K562 (cell line): ENCODE measurements around the gene NOBOX. TPM values are rescaled to one million over a fixed set of nuclear protein-coding genes. Genes with fewer than 3 reads are reported as not detected.

ENCODE experiments used
- ATAC-seq: fragments of 200-7000 bp; cut with Tn5 transposase; 3 replicates; pipeline ENCODE4 v1.9.1; 2020; ENCODE audit warnings: moderate library complexity
- BruUV-seq: library from RNA; stranded (reverse); fragments of 400-500 nt; replicated peaks from 2 replicates; lab custom pipeline; 2021; lab: Mats Ljungman, UMichigan
- CTCF ChIA-PET: fragments of 300-600 bp; formaldehyde crosslinking; extraction: SDS; loops from one replicate; lab custom pipeline; 2021; ENCODE audit warnings: low intra/inter-chr PET ratio; lab: Yijun Ruan, JAX
- POLR2A ChIA-PET: fragments of 300-600, 350-650 bp; sonication (Branson Sonifier 250); formaldehyde crosslinking; extraction: SDS; loops from one replicate; lab custom pipeline; 2021; ENCODE audit warnings: antibody characterized with exemption, inconsistent platforms; lab: Yijun Ruan, JAX
- DNase-seq, 4 experiments: peaks; one replicate each; pipeline versions ENCODE4 v3.0.0 to v3.0.0-alpha.2; 2011 to 2018; ENCODE audit warnings: low spot score in 3 of 4, mixed read lengths in 3 of 4; ENCODE audit errors: extremely low read depth in 1 of 4
- FAIRE-seq: peaks from 2 replicates; lab custom pipeline; 2011; peaks lifted over from hg19 to GRCh38; lab: Jason Lieb, UNC
- H2AFZ ChIP-seq: 2 replicates; pipeline ENCODE4 v1.6.0; 2011; ENCODE audit warnings: low read depth, low read length, control low read depth, inconsistent platforms
- H3K27ac ChIP-seq: fragments of 200-600 bp; 3 replicates; pipeline ENCODE4 v1.8.0; 2011; ENCODE audit warnings: low read depth, mild to moderate bottlenecking, control low read depth, inconsistent platforms, low read length, moderate library complexity, mixed read lengths; ENCODE audit errors: extremely low read depth
- H3K27me3 ChIP-seq, 2 experiments: fragments of 300-600 bp in 1 of 2; 2 replicates in 1 of 2; 3 replicates in 1 of 2; pipeline versions ENCODE4 v1.6.0 to v1.8.0; 2011; ENCODE audit warnings: inconsistent platforms in 2 of 2, low read length in 2 of 2, mild to moderate bottlenecking in 1 of 2, mixed read lengths in 1 of 2, moderate library complexity in 1 of 2; ENCODE audit not compliant: control insufficient read depth in 2 of 2, insufficient read depth in 2 of 2
- H3K36me3 ChIP-seq: fragments of 300-600 bp; 3 replicates; pipeline ENCODE4 v1.8.0; 2011; ENCODE audit warnings: mild to moderate bottlenecking, low read length, inconsistent platforms; ENCODE audit not compliant: control insufficient read depth, insufficient read depth
- H3K4me1 ChIP-seq, 2 experiments: fragments of 200-600 bp in 1 of 2; replicated peaks in 1 of 2; 2 replicates in 1 of 2; 3 replicates in 1 of 2; pipeline versions ENCODE4 v1.5.1 to v1.8.0; 2011; ENCODE audit warnings: inconsistent platforms in 2 of 2, low read length in 2 of 2, mild to moderate bottlenecking in 1 of 2, mixed read lengths in 1 of 2, moderate library complexity in 1 of 2; ENCODE audit not compliant: control insufficient read depth in 2 of 2, insufficient read depth in 2 of 2
- H3K4me2 ChIP-seq: 2 replicates; pipeline ENCODE4 v1.6.1; 2011; ENCODE audit warnings: low read length, control low read depth, inconsistent platforms, mixed read lengths; ENCODE audit not compliant: insufficient read depth
- H3K4me3 ChIP-seq: fragments of 200-600 bp; sonication (generic), shearing (Covaris generic); 2 replicates; pipeline ENCODE4 v1.5.1; 2016; ENCODE audit warnings: control low read depth, inconsistent platforms
- H3K79me2 ChIP-seq: fragments of 200-600 bp; 3 replicates; pipeline ENCODE4 v1.8.0; 2011; ENCODE audit warnings: low read length, inconsistent platforms; ENCODE audit not compliant: control insufficient read depth, insufficient read depth
- H3K9ac ChIP-seq, 2 experiments: 2 replicates each; pipeline versions ENCODE4 v1.6.0 to v1.6.1; 2011; ENCODE audit warnings: low read depth in 2 of 2, low read length in 2 of 2, control low read depth in 1 of 2, inconsistent platforms in 1 of 2, mild to moderate bottlenecking in 1 of 2, mixed read lengths in 1 of 2; ENCODE audit not compliant: insufficient read depth in 1 of 2
- H3K9me1 ChIP-seq: one replicate; pipeline ENCODE4 v1.6.0; 2011; ENCODE audit warnings: inconsistent platforms, mild to moderate bottlenecking, low read length, moderate library complexity; ENCODE audit not compliant: control insufficient read depth, insufficient read depth
- H3K9me3 ChIP-seq: replicated peaks from 2 replicates; pipeline ENCODE4 v1.5.1; 2011; ENCODE audit warnings: low read depth, low read length, inconsistent platforms; ENCODE audit not compliant: control insufficient read depth, insufficient read depth
- H4K20me1 ChIP-seq: replicated peaks from 2 replicates; pipeline ENCODE4 v1.6.1; 2011; ENCODE audit warnings: low read length, inconsistent platforms, mixed read lengths; ENCODE audit not compliant: control insufficient read depth, insufficient read depth
- CBFA2T2 ChIP-seq: fragments of 450-650 bp; conservative IDR thresholded peaks from 2 replicates; pipeline ENCODE4 v1.6.1; 2017; ENCODE audit warnings: mild to moderate bottlenecking
- CGGBP1 ChIP-seq: fragments of 250-450 bp; sonication (Bioruptor Pico); IDR thresholded peaks from 2 replicates; pipeline ENCODE4 v1.9.0; 2021; ENCODE audit warnings: mild to moderate bottlenecking
- CSDE1 ChIP-seq, 2 experiments: fragments of 450-650 bp; IDR thresholded peaks; 2 replicates each; pipeline ENCODE4 v1.6.1; 2016; ENCODE audit warnings: mild to moderate bottlenecking in 1 of 2
- ETS2 ChIP-seq: IDR thresholded peaks from 2 replicates; pipeline ENCODE4 v1.6.1; 2016; ENCODE audit warnings: borderline replicate concordance, missing genetic modification characterization, mild to moderate bottlenecking, moderate library complexity, missing compliant biosample characterization; ENCODE audit not compliant: poor library complexity, severe bottlenecking
- HDGF ChIP-seq: fragments of 450-650 bp; IDR thresholded peaks from 2 replicates; pipeline ENCODE4 v1.6.1; 2016
- HNRNPL ChIP-seq: fragments of 200-400 bp; formaldehyde crosslinking; IDR thresholded peaks from 2 replicates; pipeline ENCODE4 v1.6.1; 2017; ENCODE audit warnings: low read depth, mild to moderate bottlenecking, low read length
- NFIC ChIP-seq: fragments of 450-650 bp; IDR thresholded peaks from 2 replicates; pipeline ENCODE4 v1.6.1; 2017; ENCODE audit warnings: mild to moderate bottlenecking, inconsistent platforms
- NR1H2 ChIP-seq: sonication (generic); formaldehyde crosslinking; IDR thresholded peaks from 2 replicates; pipeline ENCODE4 v1.4.0; 2020; ENCODE audit warnings: mild to moderate bottlenecking, missing genetic modification reagents
- PATZ1 ChIP-seq: fragments of 250-450 bp; sonication (Bioruptor Pico); IDR thresholded peaks from 2 replicates; pipeline ENCODE4 v1.5.0; 2020; ENCODE audit warnings: mild to moderate bottlenecking, borderline replicate concordance
- RBM15 ChIP-seq: fragments of 200-400 bp; formaldehyde crosslinking; IDR thresholded peaks from 2 replicates; pipeline ENCODE4 v1.6.1; 2018; ENCODE audit warnings: mild to moderate bottlenecking, low read length, moderate library complexity; ENCODE audit not compliant: insufficient read depth
- SFPQ ChIP-seq: fragments of 200-400 bp; formaldehyde crosslinking; IDR thresholded peaks from 2 replicates; pipeline ENCODE4 v1.6.1; 2017; ENCODE audit warnings: mild to moderate bottlenecking, low read depth, low read length, moderate library complexity
- SMARCB1 ChIP-seq: IDR thresholded peaks from 2 replicates; pipeline ENCODE4 v1.6.1; 2011; ENCODE audit warnings: improper control_type of control experiment, low read depth; ENCODE audit not compliant: insufficient read length
- ZBTB2 ChIP-seq: fragments of 450-650 bp; IDR thresholded peaks from 2 replicates; pipeline ENCODE4 v1.6.1; 2016; ENCODE audit warnings: antibody characterized with exemption
- ZBTB34 ChIP-seq: fragments of 250-450 bp; sonication (Bioruptor Pico); IDR thresholded peaks from 2 replicates; pipeline ENCODE4 v1.8.0; 2021; ENCODE audit warnings: mild to moderate bottlenecking, moderate library complexity
- ZNF408 ChIP-seq: fragments of 250-450 bp; sonication (Bioruptor Pico); IDR thresholded peaks from 2 replicates; pipeline ENCODE4 v1.4.0; 2020; ENCODE audit warnings: low read depth, mild to moderate bottlenecking, moderate library complexity
- ZNF551 ChIP-seq: fragments of 250-450 bp; sonication (Bioruptor Pico); IDR thresholded peaks from 2 replicates; pipeline ENCODE4 v1.5.0; 2021; ENCODE audit warnings: mild to moderate bottlenecking, moderate library complexity
- ZNF57 ChIP-seq: fragments of 450-650 bp; formaldehyde crosslinking; IDR thresholded peaks from 2 replicates; pipeline ENCODE4 v1.4.0; 2020; ENCODE audit warnings: mild to moderate bottlenecking, moderate library complexity
- WGBS: fragments of 100-300 bp; shearing (Covaris generic); methylation state at CpG from one replicate; pipeline ENCODE4 v1.1.6; 2016; ENCODE audit warnings: low coverage, mixed read lengths; ENCODE audit not compliant: insufficient coverage; ENCODE audit errors: missing lambda C conversion rate; 5-methylcytosine and 5-hydroxymethylcytosine counted together
- in situ Hi-C: fragments of 300-500 bp; cut with MboI; formaldehyde crosslinking; loops from 4 replicates; pipeline ENCODE4 v1.15.0; 2018; ENCODE audit warnings: inconsistent platforms, mixed read lengths
- intact Hi-C: fragments of 100-400 bp; cut with micrococcal nuclease; formaldehyde crosslinking; loops from 2 replicates; pipeline ENCODE4 v1.14.2; 2022
- polyA plus RNA-seq, 8 experiments: library from polyadenylated mRNA; depleted of rRNA in 4 of 8; stranded (reverse) in 5 of 8; unstranded in 3 of 8; fragments of >200 nt; fragmentation: Nextera tagmentation in 2 of 8; fragmentation: Illumina TruSeq in 1 of 8; extraction: Ambion mirVana in 2 of 8; extraction: Trizol in 1 of 8; gene quantifications; 2 replicates each; pipeline versions ENCODE4 v1.2.1 to v1.2.3, GENCODE V29; 2011 to 2014; ENCODE audit warnings: inconsistent platforms in 1 of 8, missing spikeins in 1 of 8
- total RNA-seq, 7 experiments: library from RNA; depleted of rRNA in 6 of 7; stranded (reverse); fragments of >200 nt in 6 of 7; fragmentation: Illumina TruSeq in 2 of 7; extraction: Trizol in 2 of 7; gene quantifications; 2 replicates each; pipeline versions ENCODE4 v1.2.1 to v1.2.3, GENCODE V29; 2011 to 2021; ENCODE audit warnings: low replicate concordance in 1 of 7

The NOBOX gene
- total and polyA plus RNA-seq, 9 of the 15 experiments (the other 6 are each of a cell fraction or from before 2014, with no cell fraction given), result not detected

- CTCF ChIA-PET, result no interaction called here
- 12% methylated on average over 5 of the region's 11 CpGs for WGBS
- intact Hi-C loops, result loop anchor here (10.0 kb wide), 1 partner anchor 498 kb away; the partner anchor contains the start of gene TCAF1
- TF ChIP-seq ZNF408 (CRISPR knock-in tag), result no peak
- TF ChIP-seq RBM15, result no peak
- TF ChIP-seq SMARCB1, result no peak
- no peak for TF ChIP-seq ZNF57
- no peak for TF ChIP-seq CGGBP1 (CRISPR knock-in tag)
- TF ChIP-seq HNRNPL, result no peak
- TF ChIP-seq NFIC, result no peak
- no peak for TF ChIP-seq ZBTB34
- no peak for TF ChIP-seq ETS2 (tag)
- TF ChIP-seq HDGF, result no peak
- TF ChIP-seq CBFA2T2, result no peak
- no peak for TF ChIP-seq SFPQ
- no peak for TF ChIP-seq CSDE1 (IDR thresholded peaks at IDR 0.05)
- TF ChIP-seq ZBTB2, result no peak
- no peak for TF ChIP-seq PATZ1 (CRISPR knock-in tag)
- no peak for TF ChIP-seq NR1H2 (CRISPR knock-in tag)
- TF ChIP-seq ZNF551 (CRISPR knock-in tag), result no peak
Measured at GRCh38 chr7:144403102-144403501, 391 bp downstream of the NOBOX start.

More at GRCh38 chr7:144403102-144403501, 391 bp downstream of the NOBOX start:
- ATAC-seq (no peak), DNase-seq (no peak), FAIRE-seq (no peak)
- Histone ChIP-seq H3K4me3 (no peak overlapping the region), H3K9me3 (no peaks in the 10 kb centered on the region), H4K20me1 (no peaks in the 10 kb centered on the region), H3K36me3 (no peaks in the 10 kb centered on the region), H3K4me2 (no peak overlapping the region), H3K4me1 (no peaks in the 10 kb centered on the region), H3K79me2 (no peaks in the 10 kb centered on the region), H3K9ac (no peak overlapping the region), H3K27me3 (peaks cover 15 to 22% of the 10 kb centered on the region in 2 experiments; a peak in 4 of 5 replicates), H2AFZ (no peak overlapping the region), H3K9me1 (no peaks in the 10 kb centered on the region), H3K27ac (no peak overlapping the region)
- in situ Hi-C loops, result no loop called here
- BruUV-seq, result no TSS peak
- POLR2A ChIA-PET, result no interaction called here
